ENCODE results near the gene PRDM2.

Gene PRDM2

DNA sequence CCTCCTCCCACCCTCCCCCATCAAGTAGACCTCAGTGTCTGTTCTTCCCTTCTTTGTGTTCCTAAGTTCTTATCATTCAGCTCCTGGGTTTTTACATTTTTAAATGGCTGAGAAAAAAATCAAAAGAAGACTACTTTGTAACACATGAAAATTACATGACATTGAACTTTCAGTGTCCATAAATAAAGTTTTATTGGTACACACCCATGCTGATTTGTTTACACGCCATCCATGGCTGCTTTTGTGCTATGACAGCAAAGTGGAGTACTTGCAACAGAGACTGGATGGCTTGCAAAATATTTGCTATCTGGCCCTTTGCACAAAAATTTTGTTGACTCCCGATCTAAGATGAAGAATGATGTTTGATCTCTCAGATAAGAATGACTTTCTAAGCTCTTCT lies 171.4 kb downstream of the PRDM2 start:
- no peak for DNase-seq

DNA sequence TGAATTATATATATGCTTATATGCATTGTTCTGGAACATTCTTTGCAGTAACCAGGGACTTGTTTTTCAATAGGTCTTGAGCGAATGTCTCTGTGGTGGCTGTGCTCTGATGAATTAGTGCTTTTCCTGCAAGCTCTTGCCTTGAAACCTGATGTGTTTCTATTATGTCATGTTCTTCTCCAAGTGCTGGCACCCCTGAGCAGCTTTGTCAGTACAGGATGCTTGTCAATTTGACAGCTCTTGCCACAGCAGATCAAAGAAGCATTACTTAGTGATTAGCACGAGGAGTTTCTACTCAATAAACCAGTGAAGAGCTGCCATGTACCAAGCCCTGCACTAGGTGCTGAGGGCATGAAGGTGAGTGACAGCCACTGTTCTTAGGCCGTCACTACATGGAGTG lies 171.9 kb downstream of the PRDM2 start:
- DNase-seq, result no peak

DNA sequence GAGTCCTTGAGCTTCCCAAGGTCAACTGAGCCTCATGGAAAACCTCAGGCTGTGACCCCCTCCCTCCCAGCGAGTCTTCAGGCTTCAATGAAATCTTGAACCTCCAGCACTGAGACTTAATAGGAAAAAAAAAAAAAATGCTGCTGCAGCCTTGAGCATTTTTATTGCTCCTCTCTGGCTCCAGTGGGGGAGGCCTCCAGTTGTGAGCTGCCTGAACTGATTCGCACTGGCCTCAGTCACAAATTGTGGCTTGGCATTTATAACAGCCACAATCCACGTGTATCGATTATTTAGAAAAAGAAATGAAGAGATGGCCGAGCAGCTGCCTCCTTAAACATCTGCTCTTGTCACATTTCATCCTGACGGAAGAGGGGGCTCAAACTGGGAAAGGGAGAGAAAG lies 173.0 kb downstream of the PRDM2 start:
- no peak for DNase-seq
